HEK293 (cell line): Measurements from ENCODE around the gene CACTIN.

ENCODE experiments used
- CTCF ChIA-PET: fragments of 350-600 bp; formaldehyde crosslinking; extraction: SDS; loops from one replicate; lab custom pipeline; 2021; ENCODE audit warnings: antibody characterized with exemption; lab: Yijun Ruan, JAX
- POLR2A ChIA-PET: fragments of 300-600 bp; formaldehyde crosslinking; extraction: SDS; loops from one replicate; lab custom pipeline; 2020; ENCODE audit warnings: antibody characterized with exemption, inconsistent platforms; lab: Yijun Ruan, JAX
- H3K27ac ChIP-seq: fragments of 200-500 bp; sonication (Bioruptor generic); 2 replicates; pipeline ENCODE4 v1.5.1; 2014; ENCODE audit warnings: low read depth, low read length, control low read depth, inconsistent platforms; ENCODE audit errors: extremely low read depth
- H3K36me3 ChIP-seq, 2 experiments: fragments of 200-500 bp in 1 of 2; sonication (Bioruptor generic) in 1 of 2; 1 replicate in 1 of 2; 2 replicates in 1 of 2; pipeline ENCODE4 v1.5.1; 2014 to 2017; ENCODE audit warnings: inconsistent platforms in 2 of 2, low read length in 2 of 2; ENCODE audit not compliant: control insufficient read depth in 2 of 2, insufficient read depth in 1 of 2
- H3K4me1 ChIP-seq: fragments of 200-500 bp; sonication (Bioruptor generic); 2 replicates; pipeline ENCODE4 v1.5.1; 2014; ENCODE audit warnings: mild to moderate bottlenecking, low read length, inconsistent platforms; ENCODE audit not compliant: control insufficient read depth, insufficient read depth
- H3K4me3 ChIP-seq: 2 replicates; pipeline ENCODE4 v1.5.1; 2011; ENCODE audit warnings: low read depth, mild to moderate bottlenecking, control low read depth, low read length, moderate library complexity
- H3K9me3 ChIP-seq: fragments of 200-500 bp; sonication (Bioruptor generic); 2 replicates; pipeline ENCODE4 v1.5.1; 2014; ENCODE audit warnings: low read depth, low read length, inconsistent platforms; ENCODE audit not compliant: control insufficient read depth, insufficient read depth
- FEZF1 ChIP-seq: fragments of 450-650 bp; formaldehyde crosslinking; IDR thresholded peaks from 2 replicates; pipeline ENCODE4 v1.5.1; 2016; ENCODE audit warnings: missing biosample characterization, missing genetic modification characterization
- GLI4 ChIP-seq: fragments of 450-650 bp; formaldehyde crosslinking; IDR thresholded peaks from 2 replicates; pipeline ENCODE4 v1.5.1; 2016; ENCODE audit warnings: missing biosample characterization, missing genetic modification characterization
- HOXA7 ChIP-seq: sonication (generic); formaldehyde crosslinking; IDR thresholded peaks from 2 replicates; pipeline ENCODE4 v1.8.1; 2022; ENCODE audit warnings: missing genetic modification reagents, borderline replicate concordance
- HOXD13 ChIP-seq: sonication (generic); formaldehyde crosslinking; IDR thresholded peaks from 2 replicates; pipeline ENCODE4 v1.8.0; 2022; ENCODE audit warnings: missing genetic modification reagents, borderline replicate concordance
- PRDM1 ChIP-seq: fragments of 450-650 bp; formaldehyde crosslinking; IDR thresholded peaks from 2 replicates; pipeline ENCODE4; 2016; ENCODE audit warnings: missing biosample characterization, missing genetic modification characterization
- RBAK ChIP-seq: fragments of 450-650 bp; formaldehyde crosslinking; IDR thresholded peaks from 2 replicates; pipeline ENCODE4 v1.5.1; 2016; ENCODE audit warnings: missing biosample characterization, missing genetic modification characterization
- REPIN1 ChIP-seq: fragments of 450-650 bp; formaldehyde crosslinking; IDR thresholded peaks from 2 replicates; pipeline ENCODE4 v1.5.1; 2017; ENCODE audit warnings: missing biosample characterization, missing genetic modification characterization, low read depth
- REST ChIP-seq: fragments of 450-650 bp; formaldehyde crosslinking; IDR thresholded peaks from 2 replicates; pipeline ENCODE4 v1.5.1; 2016; ENCODE audit warnings: missing biosample characterization, missing genetic modification characterization
- SALL2 ChIP-seq: fragments of 450-650 bp; formaldehyde crosslinking; IDR thresholded peaks from 2 replicates; pipeline ENCODE4 v1.5.0; 2017; ENCODE audit warnings: missing biosample characterization, mild to moderate bottlenecking, missing genetic modification characterization, borderline replicate concordance
- YY1 ChIP-seq: fragments of 450-650 bp; formaldehyde crosslinking; IDR thresholded peaks from 2 replicates; pipeline ENCODE4 v1.5.1; 2018; ENCODE audit warnings: missing biosample characterization, missing genetic modification characterization
- ZBTB1 ChIP-seq: fragments of 450-650 bp; formaldehyde crosslinking; IDR thresholded peaks from 2 replicates; pipeline ENCODE4 v1.5.1; 2016; ENCODE audit warnings: missing biosample characterization, missing genetic modification characterization
- ZBTB48 ChIP-seq: fragments of 450-650 bp; formaldehyde crosslinking; IDR thresholded peaks from 2 replicates; pipeline ENCODE4 v1.5.1; 2016; ENCODE audit warnings: missing biosample characterization, missing genetic modification characterization
- ZFP41 ChIP-seq: fragments of 450-650 bp; formaldehyde crosslinking; IDR thresholded peaks from 2 replicates; pipeline ENCODE4 v1.5.1; 2016; ENCODE audit warnings: missing biosample characterization, missing genetic modification characterization, borderline replicate concordance
- ZIC2 ChIP-seq: fragments of 450-650 bp; formaldehyde crosslinking; IDR thresholded peaks from 2 replicates; pipeline ENCODE4 v1.5.1; 2016; ENCODE audit warnings: missing biosample characterization, missing genetic modification characterization
- ZNF121 ChIP-seq: fragments of 450-650 bp; formaldehyde crosslinking; IDR thresholded peaks from 2 replicates; pipeline ENCODE4 v1.5.1; 2016; ENCODE audit warnings: missing biosample characterization, missing genetic modification characterization
- ZNF19 ChIP-seq: fragments of 450-650 bp; formaldehyde crosslinking; IDR thresholded peaks from 2 replicates; pipeline ENCODE4; 2016; ENCODE audit warnings: missing biosample characterization, missing genetic modification characterization, low read depth
- ZNF211 ChIP-seq: fragments of 450-650 bp; formaldehyde crosslinking; IDR thresholded peaks from 2 replicates; pipeline ENCODE4 v1.5.1; 2016; ENCODE audit warnings: low read depth, missing biosample characterization, missing genetic modification characterization
- ZNF214 ChIP-seq: fragments of 450-650 bp; formaldehyde crosslinking; IDR thresholded peaks from 2 replicates; pipeline ENCODE4 v1.5.1; 2017; ENCODE audit warnings: missing biosample characterization, mild to moderate bottlenecking, missing genetic modification characterization, borderline replicate concordance
- ZNF248 ChIP-seq: fragments of 450-650 bp; formaldehyde crosslinking; IDR thresholded peaks from 2 replicates; pipeline ENCODE4 v1.5.1; 2017; ENCODE audit warnings: missing biosample characterization, missing genetic modification characterization
- ZNF266 ChIP-seq: fragments of 450-650 bp; formaldehyde crosslinking; IDR thresholded peaks from 2 replicates; pipeline ENCODE4 v1.5.1; 2016; ENCODE audit warnings: missing biosample characterization, missing genetic modification characterization, low read depth
- ZNF274 ChIP-seq, 2 experiments: fragments of 200-500 bp in 1 of 2; fragments of 450-650 bp in 1 of 2; sonication (Bioruptor generic) in 1 of 2; formaldehyde crosslinking in 1 of 2; IDR thresholded peaks; 2 replicates each; pipeline versions ENCODE4 v1.5.1 to v1.6.1; 2014 to 2016; ENCODE audit warnings: borderline replicate concordance in 1 of 2, inconsistent platforms in 1 of 2, low read length in 1 of 2, missing biosample characterization in 1 of 2, missing genetic modification characterization in 1 of 2
- ZNF335 ChIP-seq: fragments of 450-650 bp; formaldehyde crosslinking; conservative IDR thresholded peaks from 2 replicates; pipeline ENCODE4 v1.5.1; 2016; ENCODE audit warnings: missing biosample characterization, missing genetic modification characterization
- ZNF341 ChIP-seq: fragments of 450-650 bp; formaldehyde crosslinking; IDR thresholded peaks from 2 replicates; pipeline ENCODE4; 2016; ENCODE audit warnings: low read depth, missing biosample characterization, missing genetic modification characterization
- ZNF366 ChIP-seq: fragments of 450-650 bp; formaldehyde crosslinking; conservative IDR thresholded peaks from 2 replicates; pipeline ENCODE4 v1.5.1; 2016; ENCODE audit warnings: missing biosample characterization, missing genetic modification characterization
- ZNF426 ChIP-seq: fragments of 450-650 bp; formaldehyde crosslinking; IDR thresholded peaks from 2 replicates; pipeline ENCODE4 v1.5.1; 2017; ENCODE audit warnings: missing biosample characterization, missing genetic modification characterization, mild to moderate bottlenecking, inconsistent platforms, moderate library complexity
- ZNF473 ChIP-seq: fragments of 450-650 bp; formaldehyde crosslinking; IDR thresholded peaks from 2 replicates; pipeline ENCODE4 v1.5.1; 2017; ENCODE audit warnings: missing biosample characterization, missing genetic modification characterization
- ZNF548 ChIP-seq: fragments of 450-650 bp; formaldehyde crosslinking; IDR thresholded peaks from 2 replicates; pipeline ENCODE4 v1.5.1; 2016; ENCODE audit warnings: missing biosample characterization, missing genetic modification characterization
- ZNF560 ChIP-seq: fragments of 450-650 bp; formaldehyde crosslinking; IDR thresholded peaks from 2 replicates; pipeline ENCODE4 v1.5.1; 2017; ENCODE audit warnings: missing biosample characterization, missing genetic modification characterization, borderline replicate concordance
- ZNF707 ChIP-seq: fragments of 450-650 bp; formaldehyde crosslinking; IDR thresholded peaks from 2 replicates; pipeline ENCODE4 v1.5.1; 2016; ENCODE audit warnings: missing biosample characterization, missing genetic modification characterization
- ZNF768 ChIP-seq: fragments of 450-650 bp; formaldehyde crosslinking; IDR thresholded peaks from 2 replicates; pipeline ENCODE4 v1.5.1; 2018; ENCODE audit warnings: missing biosample characterization, mild to moderate bottlenecking, missing genetic modification characterization
- ZSCAN4 ChIP-seq: fragments of 450-650 bp; formaldehyde crosslinking; IDR thresholded peaks from 2 replicates; pipeline ENCODE4 v1.5.1; 2017; ENCODE audit warnings: missing biosample characterization, missing genetic modification characterization
- TF ChIP-seq, protein P1 (sequence below): fragments of 450-650 bp; formaldehyde crosslinking; IDR thresholded peaks from 2 replicates; pipeline ENCODE4 v1.5.1; 2017; ENCODE audit warnings: missing biosample characterization, missing genetic modification characterization

The CACTIN gene

GRCh38 chr19:3626473-3627350, at the start of gene CACTIN:
CACTIN (minus strand) TSS chr19:3626790; CDS start chr19:3626762, 28 bp downstream.
- Histone ChIP-seq H3K9me3 (no peaks in the 10 kb centered on the region), H3K4me3 (peak within 1 kb of the TSS; percentile 90), H3K4me1 (no peaks in the 10 kb centered on the region), H3K36me3 (peaks cover 0 to 21% of the 10 kb centered on the region in 2 experiments; a peak in 2 of 3 replicates), H3K27ac (peak within 1 kb of the TSS; percentile 97)
- ChIA-PET POLR2A (interaction anchor here (0.5 to 1.3 kb wide), 3 partner anchors 26 to 329 kb away, joined by 3 read pairs; no protein-coding TSS in a partner anchor), CTCF (interaction anchor here (0.6 kb wide), 1 partner anchor 26 kb away, joined by 3 read pairs; no protein-coding TSS in a partner anchor)
- TF ChIP-seq ZSCAN4 (tag by site-specific recombination) (no peak; the same call in 1 of the 2 replicates), HOXD13 (no peak), ZBTB48 (tag by site-specific recombination) (no peak), ZNF560 (tag by site-specific recombination) (no peak), ZNF211 (no peak), HOXA7 (CRISPR knock-in tag) (no peak), SALL2 (peak; percentile 52; the same call in 1 of the 2 replicates), GLI4 (tag by site-specific recombination) (peak; percentile 10; the same call in 1 of the 2 replicates), ZNF707 (tag by site-specific recombination) (no peak), FEZF1 (tag by site-specific recombination) (no peak), ZNF19 (tag by site-specific recombination) (no peak), ZNF341 (peak; percentile 85), ZNF248 (no peak), ZNF768 (no peak), ZIC2 (tag by site-specific recombination) (peak; percentile 91), ZNF426 (tag by site-specific recombination) (no peak), ZNF473 (tag by site-specific recombination) (no peak), REPIN1 (tag by site-specific recombination) (peak; percentile 41; the same call in 1 of the 2 replicates), YY1 (tag by site-specific recombination) (peak; percentile 60; the same call in 1 of the 2 replicates), PRDM1 (tag by site-specific recombination) (no peak), ZNF548 (tag by site-specific recombination) (no peak), ZNF366 (tag by site-specific recombination) (no peak), ZNF121 (no peak), ZNF274 (IDR thresholded peaks at IDR 0.05; ENCODE audit: low read length) (no peak), ZNF274 (tag by site-specific recombination; IDR thresholded peaks at IDR 0.05; ENCODE audit: borderline replicate concordance) (no peak), ZNF214 (no peak), ZFP41 (no peak), ZNF335 (peak; percentile 100), RBAK (no peak), REST (tag by site-specific recombination) (no peak; the same call in 1 of the 2 replicates), ZNF266 (tag by site-specific recombination) (no peak), ZBTB1 (no peak)
- TF ChIP-seq, protein P1, sequence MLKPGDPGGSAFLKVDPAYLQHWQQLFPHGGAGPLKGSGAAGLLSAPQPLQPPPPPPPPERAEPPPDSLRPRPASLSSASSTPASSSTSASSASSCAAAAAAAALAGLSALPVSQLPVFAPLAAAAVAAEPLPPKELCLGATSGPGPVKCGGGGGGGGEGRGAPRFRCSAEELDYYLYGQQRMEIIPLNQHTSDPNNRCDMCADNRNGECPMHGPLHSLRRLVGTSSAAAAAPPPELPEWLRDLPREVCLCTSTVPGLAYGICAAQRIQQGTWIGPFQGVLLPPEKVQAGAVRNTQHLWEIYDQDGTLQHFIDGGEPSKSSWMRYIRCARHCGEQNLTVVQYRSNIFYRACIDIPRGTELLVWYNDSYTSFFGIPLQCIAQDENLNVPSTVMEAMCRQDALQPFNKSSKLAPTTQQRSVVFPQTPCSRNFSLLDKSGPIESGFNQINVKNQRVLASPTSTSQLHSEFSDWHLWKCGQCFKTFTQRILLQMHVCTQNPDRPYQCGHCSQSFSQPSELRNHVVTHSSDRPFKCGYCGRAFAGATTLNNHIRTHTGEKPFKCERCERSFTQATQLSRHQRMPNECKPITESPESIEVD, result no peak
